HEK293 (cell line): Measurements from ENCODE around the gene C1orf94.

ENCODE experiments used
- PRDM6 ChIP-seq: fragments of 450-650 bp; formaldehyde crosslinking; IDR thresholded peaks from 2 replicates; pipeline ENCODE4 v1.5.1; 2017; ENCODE audit warnings: missing biosample characterization, missing genetic modification characterization
- ZEB2 ChIP-seq: fragments of 450-650 bp; formaldehyde crosslinking; IDR thresholded peaks from 2 replicates; pipeline ENCODE4 v1.5.1; 2016; ENCODE audit warnings: missing biosample characterization, missing genetic modification characterization
- ZNF302 ChIP-seq: fragments of 450-650 bp; formaldehyde crosslinking; IDR thresholded peaks from 2 replicates; pipeline ENCODE4 v1.5.1; 2016; ENCODE audit warnings: missing biosample characterization, missing genetic modification characterization, low read depth
- ZNF37A ChIP-seq: fragments of 450-650 bp; IDR thresholded peaks from 2 replicates; pipeline ENCODE4 v1.5.1; 2018; ENCODE audit warnings: missing biosample characterization, missing genetic modification characterization

- TF ChIP-seq PRDM6 = no peak
- no peak for TF ChIP-seq ZNF37A (tag by site-specific recombination)
- no peak for TF ChIP-seq ZNF302 (tag by site-specific recombination)
- TF ChIP-seq ZEB2 (tag by site-specific recombination) = no peak
Observed at GRCh38 chr1:34231441-34231840, 54.7 kb downstream of the C1orf94 start.
